ENCODE data around the gene PTPN23.
"Not testable (repeated sequence)": the region's sequence is repeated elsewhere in the genome, so short reads cannot be mapped to it uniquely, and the experiment has no call there.

The PTPN23 gene

GRCh38 chr3:47355010-47355409, 25.8 kb upstream of the PTPN23 start:
- no peak for DNase-seq (ENCODE audit: low spot score)
- TF ChIP-seq CTCF (IDR thresholded peaks at IDR 0.05; ENCODE audit: extremely low read depth, insufficient read depth, missing control alignments): no peak
- in situ Hi-C loops (cut with MboI; ENCODE audit: low pct_unique_long_range_greater_than_20kb, low sequenced_read_pairs, unreplicated experiment): loop anchor here (25.0 kb wide), 1 partner anchor 443 kb away; no protein-coding TSS in a partner anchor

GRCh38 chr3:47356201-47356600, 24.6 kb upstream of the PTPN23 start:
- no peak for DNase-seq (ENCODE audit: low spot score)
- TF ChIP-seq CTCF (IDR thresholded peaks at IDR 0.05; ENCODE audit: extremely low read depth, insufficient read depth, missing control alignments): no peak
- in situ Hi-C loops (cut with MboI; ENCODE audit: low pct_unique_long_range_greater_than_20kb, low sequenced_read_pairs, unreplicated experiment): loop anchor here (25.0 kb wide), 1 partner anchor 444 kb away; no protein-coding TSS in a partner anchor

- DNase-seq (ENCODE audit: low spot score): no peak
- no peak for TF ChIP-seq CTCF (IDR thresholded peaks at IDR 0.05; ENCODE audit: extremely low read depth, insufficient read depth, missing control alignments)
- in situ Hi-C loops (cut with MboI; ENCODE audit: low pct_unique_long_range_greater_than_20kb, low sequenced_read_pairs, unreplicated experiment): loop anchor here (25.0 kb wide), 1 partner anchor 447 kb away; no protein-coding TSS in a partner anchor
These were observed 21.5 kb upstream of the PTPN23 start for GRCh38 chr3:47359323-47359722.

GRCh38 chr3:47360110-47360517, 20.7 kb upstream of the PTPN23 start:
- DNase-seq (ENCODE audit: low spot score): not testable (repeated sequence)
- in situ Hi-C loops (cut with MboI; ENCODE audit: low pct_unique_long_range_greater_than_20kb, low sequenced_read_pairs, unreplicated experiment): loop anchor here (10.0 to 25.0 kb wide), 2 partner anchors 448 to 645 kb away; partner anchors contain the start of gene PRSS50

- no peak for DNase-seq (ENCODE audit: low spot score)
- in situ Hi-C loops (cut with MboI; ENCODE audit: low pct_unique_long_range_greater_than_20kb, low sequenced_read_pairs, unreplicated experiment): loop anchor here (10.0 to 25.0 kb wide), 2 partner anchors 450 to 648 kb away; partner anchors contain the start of gene PRSS50
- TF ChIP-seq CTCF (IDR thresholded peaks at IDR 0.05; ENCODE audit: extremely low read depth, insufficient read depth, missing control alignments): no peak
These were observed 18.1 kb upstream of the PTPN23 start for GRCh38 chr3:47362701-47363100.

GRCh38 chr3:47365213-47366153, 15.3 kb upstream of the PTPN23 start:
- DNase-seq (ENCODE audit: low spot score): no peak
- no peak for TF ChIP-seq CTCF (IDR thresholded peaks at IDR 0.05; ENCODE audit: extremely low read depth, insufficient read depth, missing control alignments)
- in situ Hi-C loops (cut with MboI; ENCODE audit: low pct_unique_long_range_greater_than_20kb, low sequenced_read_pairs, unreplicated experiment): loop anchor here (10.0 to 25.0 kb wide), 2 partner anchors 453 to 651 kb away; partner anchors contain the start of gene PRSS50

GRCh38 chr3:47366833-47367232, 14.0 kb upstream of the PTPN23 start:
- no peak for TF ChIP-seq CTCF (IDR thresholded peaks at IDR 0.05; ENCODE audit: extremely low read depth, insufficient read depth, missing control alignments)
- DNase-seq (ENCODE audit: low spot score): no peak
- in situ Hi-C loops (cut with MboI; ENCODE audit: low pct_unique_long_range_greater_than_20kb, low sequenced_read_pairs, unreplicated experiment): loop anchor here (10.0 to 25.0 kb wide), 2 partner anchors 455 to 652 kb away; partner anchors contain the start of gene PRSS50

All from GM13977 (cell line).